Ovary (tissue), 3 donors: ENCODE data around the gene PRKAG1.

ENCODE experiments used
- EP300 ChIP-seq: sonication (generic); formaldehyde crosslinking; IDR thresholded peaks from one replicate; pipeline ENCODE4 v1.6.1; 2017; ENCODE audit warnings: antibody characterized with exemption
- POLR2A ChIP-seq: fragments of 450-650 bp; IDR thresholded peaks from one replicate; pipeline ENCODE4 v1.6.1; 2017; ENCODE audit warnings: antibody characterized with exemption, mild to moderate bottlenecking, moderate library complexity
- TF ChIP-seq, protein P1 (sequence below), 3 donors: fragments of 450-650 bp in 2 of 3; fragments of 200-600 bp in 1 of 3; IDR thresholded peaks; one replicate each; pipeline versions ENCODE4 v1.5.1 to v1.8.0; 2016 to 2022; ENCODE audit warnings: antibody characterized with exemption in 3 of 3, mild to moderate bottlenecking in 1 of 3
- donor health status: DM: no; HTN: no; CAD: no.

DNA sequence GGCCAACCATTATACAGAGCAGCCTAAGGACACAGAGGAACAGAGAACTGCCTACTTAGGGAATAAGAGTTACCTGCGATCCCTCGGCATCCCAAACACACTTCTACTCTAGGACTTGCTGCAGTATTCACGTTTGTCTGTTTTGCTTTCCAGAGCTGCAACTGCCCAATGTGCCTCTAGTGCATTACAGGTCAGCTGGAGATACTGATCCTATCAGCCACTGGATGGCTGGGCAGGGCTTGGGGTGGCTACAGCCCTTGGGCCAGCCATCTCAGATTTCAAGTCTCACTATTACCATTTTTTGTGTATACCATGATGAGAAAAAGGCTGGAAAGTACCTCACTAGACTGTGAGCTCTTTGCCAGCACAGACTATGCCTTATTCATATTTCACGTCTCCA is 65.9 kb downstream of the PRKAG1 start:
- TF ChIP-seq, protein P1, sequence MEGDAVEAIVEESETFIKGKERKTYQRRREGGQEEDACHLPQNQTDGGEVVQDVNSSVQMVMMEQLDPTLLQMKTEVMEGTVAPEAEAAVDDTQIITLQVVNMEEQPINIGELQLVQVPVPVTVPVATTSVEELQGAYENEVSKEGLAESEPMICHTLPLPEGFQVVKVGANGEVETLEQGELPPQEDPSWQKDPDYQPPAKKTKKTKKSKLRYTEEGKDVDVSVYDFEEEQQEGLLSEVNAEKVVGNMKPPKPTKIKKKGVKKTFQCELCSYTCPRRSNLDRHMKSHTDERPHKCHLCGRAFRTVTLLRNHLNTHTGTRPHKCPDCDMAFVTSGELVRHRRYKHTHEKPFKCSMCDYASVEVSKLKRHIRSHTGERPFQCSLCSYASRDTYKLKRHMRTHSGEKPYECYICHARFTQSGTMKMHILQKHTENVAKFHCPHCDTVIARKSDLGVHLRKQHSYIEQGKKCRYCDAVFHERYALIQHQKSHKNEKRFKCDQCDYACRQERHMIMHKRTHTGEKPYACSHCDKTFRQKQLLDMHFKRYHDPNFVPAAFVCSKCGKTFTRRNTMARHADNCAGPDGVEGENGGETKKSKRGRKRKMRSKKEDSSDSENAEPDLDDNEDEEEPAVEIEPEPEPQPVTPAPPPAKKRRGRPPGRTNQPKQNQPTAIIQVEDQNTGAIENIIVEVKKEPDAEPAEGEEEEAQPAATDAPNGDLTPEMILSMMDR (IDR thresholded peaks at IDR 0.05) = no peak
- TF ChIP-seq EP300 (no peak), POLR2A (no peak)
